Measurements from ENCODE around the gene MLLT10. TPM values are rescaled to one million over a fixed set of nuclear protein-coding genes. Genes with fewer than 3 reads are reported as not detected.
A peak's percentile ranks its signal among the peaks of the same experiment; 100 is the strongest.

Gene MLLT10
- total RNA-seq, 1 donor from 2014 or later = 50.9 TPM

GRCh38 chr10:21517134-21518031 is 16.6 kb upstream of the MLLT10 start:
- peaks cover 25% of the 10 kb centered on the region for H3K27me3 Mint-ChIP-seq (ENCODE audit: unreplicated experiment)
- peak overlapping the region; percentile 60 for H3K27ac Mint-ChIP-seq (ENCODE audit: unreplicated experiment)
- H3K4me3 Mint-ChIP-seq (ENCODE audit: unreplicated experiment) = peak overlapping the region; percentile 93
- peak; percentile 60 for DNase-seq
- H3K9me3 Mint-ChIP-seq (ENCODE audit: unreplicated experiment) = peaks cover 18% of the 10 kb centered on the region
- H3K36me3 Mint-ChIP-seq (ENCODE audit: unreplicated experiment) = no peaks in the 10 kb centered on the region
- no peak for TF ChIP-seq CTCF (IDR thresholded peaks at IDR 0.05; ENCODE audit: partially characterized antibody, unreplicated experiment)
- H3K4me1 Mint-ChIP-seq (ENCODE audit: low read depth, unreplicated experiment) = peaks cover 39% of the 10 kb centered on the region

- peaks cover 18% of the 10 kb centered on the region for H3K9me3 Mint-ChIP-seq (ENCODE audit: unreplicated experiment)
- peak overlapping the region; percentile 93 for H3K4me3 Mint-ChIP-seq (ENCODE audit: unreplicated experiment)
- DNase-seq = no peak
- H3K4me1 Mint-ChIP-seq (ENCODE audit: low read depth, unreplicated experiment) = peaks cover 47% of the 10 kb centered on the region
- no peak for TF ChIP-seq CTCF (IDR thresholded peaks at IDR 0.05; ENCODE audit: partially characterized antibody, unreplicated experiment)
- H3K36me3 Mint-ChIP-seq (ENCODE audit: unreplicated experiment) = no peaks in the 10 kb centered on the region
- H3K27ac Mint-ChIP-seq (ENCODE audit: unreplicated experiment) = peak overlapping the region; percentile 60
- H3K27me3 Mint-ChIP-seq (ENCODE audit: unreplicated experiment) = peaks cover 25% of the 10 kb centered on the region
Measured at GRCh38 chr10:21518149-21518640, 15.8 kb upstream of the MLLT10 start.

GRCh38 chr10:21518641-21519396 is 15.2 kb upstream of the MLLT10 start:
- peaks cover 53% of the 10 kb centered on the region for H3K4me1 Mint-ChIP-seq (ENCODE audit: low read depth, unreplicated experiment)
- TF ChIP-seq CTCF (IDR thresholded peaks at IDR 0.05; ENCODE audit: partially characterized antibody, unreplicated experiment) = no peak
- H3K27me3 Mint-ChIP-seq (ENCODE audit: unreplicated experiment) = peaks cover 25% of the 10 kb centered on the region
- peak overlapping the region; percentile 93 for H3K4me3 Mint-ChIP-seq (ENCODE audit: unreplicated experiment)
- H3K27ac Mint-ChIP-seq (ENCODE audit: unreplicated experiment) = no peak overlapping the region
- DNase-seq = no peak
- H3K9me3 Mint-ChIP-seq (ENCODE audit: unreplicated experiment) = peaks cover 23% of the 10 kb centered on the region
- no peaks in the 10 kb centered on the region for H3K36me3 Mint-ChIP-seq (ENCODE audit: unreplicated experiment)

- no peak for DNase-seq
- TF ChIP-seq CTCF (IDR thresholded peaks at IDR 0.05; ENCODE audit: partially characterized antibody, unreplicated experiment) = no peak
- no peaks in the 10 kb centered on the region for H3K36me3 Mint-ChIP-seq (ENCODE audit: unreplicated experiment)
- peaks cover 54% of the 10 kb centered on the region for H3K4me1 Mint-ChIP-seq (ENCODE audit: low read depth, unreplicated experiment)
- H3K9me3 Mint-ChIP-seq (ENCODE audit: unreplicated experiment) = peaks cover 24% of the 10 kb centered on the region
- peak overlapping the region; percentile 93 for H3K4me3 Mint-ChIP-seq (ENCODE audit: unreplicated experiment)
- peaks cover 25% of the 10 kb centered on the region for H3K27me3 Mint-ChIP-seq (ENCODE audit: unreplicated experiment)
- H3K27ac Mint-ChIP-seq (ENCODE audit: unreplicated experiment) = no peak overlapping the region
Measured at GRCh38 chr10:21519397-21519933, 14.6 kb upstream of the MLLT10 start.
